Right atrium auricular region (tissue), 2 donors: ENCODE results near the gene POSTN. TPM values are rescaled to one million over a fixed set of nuclear protein-coding genes. Genes with fewer than 3 reads are reported as not detected.
"Not testable (repeated sequence)": the region's sequence is repeated elsewhere in the genome, so short reads cannot be mapped to it uniquely, and the experiment has no call there.

Experiments
- DNase-seq: peaks from one replicate; pipeline ENCODE4 v3.0.0-alpha.2; 2019; ENCODE audit warnings: low spot score
- H3K27ac ChIP-seq, 2 donors: fragments of 200-600 bp; sonication (generic); 1 replicate in 1 of 2; 2 replicates in 1 of 2; pipeline ENCODE4 v1.5.1; 2016 to 2019
- H3K27me3 ChIP-seq, 2 donors: fragments of 200-600 bp; sonication (generic); one replicate each; pipeline versions ENCODE4 v1.5.1 to v1.6.0; 2017 to 2019
- H3K36me3 ChIP-seq: fragments of 200-600 bp; sonication (generic); one replicate; pipeline ENCODE4 v1.5.1; 2016
- H3K4me1 ChIP-seq, 2 donors: fragments of 200-600 bp; sonication (generic); one replicate each; pipeline versions ENCODE4 v1.5.1 to v1.6.0; 2017 to 2019
- H3K4me3 ChIP-seq, 2 donors: fragments of 200-600 bp; sonication (generic); 1 replicate in 1 of 2; 2 replicates in 1 of 2; pipeline ENCODE4 v1.5.1; 2017 to 2019; ENCODE audit warnings: mild to moderate bottlenecking in 1 of 2, moderate library complexity in 1 of 2
- H3K9me3 ChIP-seq, 2 donors: fragments of 200-600 bp; sonication (generic); one replicate each; pipeline ENCODE4 v1.5.1; 2019
- CTCF ChIP-seq, 2 donors: fragments of 200-600 bp; sonication (generic); IDR thresholded peaks; one replicate each; pipeline ENCODE4 v1.5.1; 2019; ENCODE audit warnings: antibody characterized with exemption in 2 of 2
- total RNA-seq, 2 donors: library from RNA; depleted of rRNA; stranded (reverse); fragments of >200 nt; gene quantifications; one replicate each; pipeline ENCODE4 v1.1.0, GENCODE V29; 2016

Gene POSTN
- total RNA-seq, 2 donors from 2014 or later: 81.2 to 108 TPM

GRCh38 chr13:37576601-37577000 lies 22.0 kb downstream of the POSTN start:
- no peak for DNase-seq
- H3K27ac ChIP-seq: no peak overlapping the region
- no peaks in the 10 kb centered on the region for H3K4me1 ChIP-seq
- TF ChIP-seq CTCF (IDR thresholded peaks at IDR 0.05): no peak
- H3K36me3 ChIP-seq: no peaks in the 10 kb centered on the region
- H3K4me3 ChIP-seq: no peak overlapping the region
- H3K27me3 ChIP-seq: no peaks in the 10 kb centered on the region
- H3K9me3 ChIP-seq: no peaks in the 10 kb centered on the region

GRCh38 chr13:37565425-37565824 lies 33.1 kb downstream of the POSTN start:
- no peak for TF ChIP-seq CTCF (IDR thresholded peaks at IDR 0.05)
- H3K9me3 ChIP-seq: no peaks in the 10 kb centered on the region
- H3K4me3 ChIP-seq: no peak overlapping the region
- no peaks in the 10 kb centered on the region for H3K36me3 ChIP-seq
- H3K27ac ChIP-seq: no peak overlapping the region
- no peaks in the 10 kb centered on the region for H3K4me1 ChIP-seq
- no peaks in the 10 kb centered on the region for H3K27me3 ChIP-seq
- no peak for DNase-seq

GRCh38 chr13:37561031-37561430 lies 37.5 kb downstream of the POSTN start:
- no peak for TF ChIP-seq CTCF (IDR thresholded peaks at IDR 0.05)
- Histone ChIP-seq H3K27me3 (no peaks in the 10 kb centered on the region), H3K36me3 (no peaks in the 10 kb centered on the region), H3K4me1 (no peaks in the 10 kb centered on the region), H3K4me3 (no peak overlapping the region), H3K9me3 (peaks cover 0 to 19% of the 10 kb centered on the region in 2 donors), H3K27ac (no peak overlapping the region)
- no peak for DNase-seq

- H3K4me3 ChIP-seq: no peak overlapping the region
Measured at GRCh38 chr13:37560526-37560925, 38.0 kb downstream of the POSTN start.

GRCh38 chr13:37558766-37559165 lies 39.8 kb downstream of the POSTN start:
- H3K27ac ChIP-seq, DNase-seq, H3K4me3 ChIP-seq, H3K36me3 ChIP-seq, H3K27me3 ChIP-seq, H3K4me1 ChIP-seq: not testable (repeated sequence)
- peaks cover 0 to 25% of the 10 kb centered on the region in 2 donors for H3K9me3 ChIP-seq

More at GRCh38 chr13:37560526-37560925, 38.0 kb downstream of the POSTN start:
- TF ChIP-seq CTCF (IDR thresholded peaks at IDR 0.05): no peak
- Histone ChIP-seq H3K9me3 (peaks cover 0 to 19% of the 10 kb centered on the region in 2 donors), H3K4me1 (no peaks in the 10 kb centered on the region), H3K36me3 (no peaks in the 10 kb centered on the region), H3K27ac (no peak overlapping the region), H3K27me3 (no peaks in the 10 kb centered on the region)
- no peak for DNase-seq

GRCh38 chr13:37546087-37546486 lies 52.5 kb downstream of the POSTN start:
- no peak for TF ChIP-seq CTCF (IDR thresholded peaks at IDR 0.05)
- H3K27ac ChIP-seq: no peak overlapping the region
- peaks cover 0 to 15% of the 10 kb centered on the region in 2 donors for H3K9me3 ChIP-seq
- no peak overlapping the region for H3K4me3 ChIP-seq
- no peak for DNase-seq
- H3K4me1 ChIP-seq: no peaks in the 10 kb centered on the region
- no peaks in the 10 kb centered on the region for H3K36me3 ChIP-seq
- H3K27me3 ChIP-seq: no peaks in the 10 kb centered on the region
